GM18907 (cell line): ENCODE results near the gene TFAP2E.

Experiments
- ATAC-seq: cut with Tn5 transposase; IDR thresholded peaks from one replicate; pipeline ENCODE4 v1.9.1; 2021; ENCODE audit warnings: mild to moderate bottlenecking, moderate library complexity; ENCODE audit not compliant: unreplicated experiment

TFAP2E gene

GRCh38 chr1:35640380-35641232 is 67.5 kb downstream of the TFAP2E start:
- no peak for ATAC-seq

GRCh38 chr1:35641233-35641866 is 68.2 kb downstream of the TFAP2E start, which contains the start of gene PSMB2:
TSS of gene PSMB2 (minus strand) at chr1:35641526. CDS start at chr1:35641432, 94 bp downstream.
- ATAC-seq = peak; percentile 83

- ATAC-seq = no peak
Observed at GRCh38 chr1:35642471-35642955, 69.4 kb downstream of the TFAP2E start.

DNA sequence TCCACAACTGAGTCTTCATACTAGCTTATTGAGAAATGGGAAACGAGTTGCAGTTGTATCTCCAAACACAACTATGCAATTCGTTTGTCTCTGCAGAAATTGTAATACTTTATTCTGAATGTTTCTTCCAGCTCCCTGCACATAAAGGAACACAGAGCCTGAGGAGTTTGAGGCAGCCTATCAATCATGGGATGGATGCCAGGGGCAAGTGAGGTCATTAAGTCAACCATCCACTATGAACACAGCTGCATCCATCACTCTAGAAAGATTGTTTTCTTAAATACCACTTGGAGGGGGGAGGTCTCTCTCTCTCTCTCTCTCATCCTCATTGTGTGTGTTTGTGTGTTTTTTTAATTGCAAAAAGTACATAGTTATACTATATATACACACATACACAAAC is 71.1 kb downstream of the TFAP2E start:
- ATAC-seq = no peak
